ENCODE data around the gene LRIG3. TPM values are rescaled to one million over a fixed set of nuclear protein-coding genes. Genes with fewer than 3 reads are reported as not detected.

Gene LRIG3
- total and polyA plus RNA-seq, 2 donors (not counting 3 experiments of a cell fraction or from before 2014, with no cell fraction given) = 55.5 to 55.7 TPM

DNA sequence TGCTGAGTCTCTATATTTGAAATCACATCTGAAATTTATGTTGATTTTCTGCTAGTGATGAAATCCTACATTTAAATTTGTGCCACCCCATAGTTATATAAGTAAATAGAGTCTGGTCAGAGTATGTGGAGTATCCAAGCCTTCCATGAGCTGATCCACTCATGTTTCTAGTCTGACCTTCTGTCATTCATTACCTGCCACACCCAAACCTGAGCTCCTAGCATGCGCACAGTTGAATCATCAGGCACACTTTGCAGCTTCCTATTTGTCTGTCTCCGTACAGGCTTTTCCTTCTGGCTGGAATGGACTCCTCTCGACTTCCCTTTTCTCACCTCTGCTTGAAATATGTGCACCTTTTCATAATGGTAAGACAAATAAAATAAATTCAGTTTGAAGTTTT, 45.3 kb upstream of the LRIG3 start:
- Histone ChIP-seq H3K4me2 (ENCODE audit: insufficient read depth, low read length) (no peak overlapping the region), H3K4me1 (ENCODE audit: control insufficient read depth, extremely low read depth, insufficient read depth, low read length) (peaks cover 18% of the 10 kb centered on the region), H3K4me3 (replicated peaks in 1 of 3; ENCODE audit: insufficient read depth in 1 of 3, low read depth in 1 of 3, low read length in 3 of 3) (no peak overlapping the region), H3K36me3 (ENCODE audit: control insufficient read depth in 2 of 2, extremely low read depth in 1 of 2, insufficient read depth in 2 of 2, low read length in 2 of 2) (no peaks in the 10 kb centered on the region), H3K79me2 (ENCODE audit: control insufficient read depth, insufficient read depth, low read length) (no peaks in the 10 kb centered on the region), H3K9me1 (replicated peaks; ENCODE audit: control insufficient read depth, extremely low read depth, insufficient read depth, low read length) (no peaks in the 10 kb centered on the region), H3K27me3 (ENCODE audit: control insufficient read depth in 2 of 2, insufficient read depth in 2 of 2, low read length in 2 of 2) (no peaks in the 10 kb centered on the region), H3K9ac (replicated peaks; ENCODE audit: extremely low read depth, insufficient read depth, low read length) (no peak overlapping the region), H3K9me3 (replicated peaks; ENCODE audit: control insufficient read depth, insufficient read depth, low read length) (no peaks in the 10 kb centered on the region), H3K27ac (ENCODE audit: insufficient read depth, low read depth, low read length) (no peak overlapping the region), H2AFZ (ENCODE audit: low read depth, low read length) (no peak overlapping the region), H4K20me1 (replicated peaks; ENCODE audit: control insufficient read depth, extremely low read depth, insufficient read depth, low read length) (no peaks in the 10 kb centered on the region)
- DNase-seq (ENCODE audit: low read depth, low spot score) (no peak), FAIRE-seq (no peak)
- POLR2A ChIA-PET = no interaction called here
- dilution Hi-C loops (cut with MboI; ENCODE audit: extremely low pct_ligation_motif_present, low sequenced_read_pairs) = no loop called here
- CTCF ChIA-PET = no interaction called here
- TF ChIP-seq MYC (IDR thresholded peaks at IDR 0.05; ENCODE audit: low read depth, low read length) (no peak), GATA2 (IDR thresholded peaks at IDR 0.05; ENCODE audit: insufficient read depth, insufficient read length, low read depth, low read length) (no peak), FOS (IDR thresholded peaks at IDR 0.05; ENCODE audit: borderline replicate concordance, insufficient read depth, low read length) (no peak), JUN (IDR thresholded peaks at IDR 0.05; ENCODE audit: borderline replicate concordance, insufficient read depth, insufficient read length, low read depth) (no peak)
- TF ChIP-seq, protein P1, sequence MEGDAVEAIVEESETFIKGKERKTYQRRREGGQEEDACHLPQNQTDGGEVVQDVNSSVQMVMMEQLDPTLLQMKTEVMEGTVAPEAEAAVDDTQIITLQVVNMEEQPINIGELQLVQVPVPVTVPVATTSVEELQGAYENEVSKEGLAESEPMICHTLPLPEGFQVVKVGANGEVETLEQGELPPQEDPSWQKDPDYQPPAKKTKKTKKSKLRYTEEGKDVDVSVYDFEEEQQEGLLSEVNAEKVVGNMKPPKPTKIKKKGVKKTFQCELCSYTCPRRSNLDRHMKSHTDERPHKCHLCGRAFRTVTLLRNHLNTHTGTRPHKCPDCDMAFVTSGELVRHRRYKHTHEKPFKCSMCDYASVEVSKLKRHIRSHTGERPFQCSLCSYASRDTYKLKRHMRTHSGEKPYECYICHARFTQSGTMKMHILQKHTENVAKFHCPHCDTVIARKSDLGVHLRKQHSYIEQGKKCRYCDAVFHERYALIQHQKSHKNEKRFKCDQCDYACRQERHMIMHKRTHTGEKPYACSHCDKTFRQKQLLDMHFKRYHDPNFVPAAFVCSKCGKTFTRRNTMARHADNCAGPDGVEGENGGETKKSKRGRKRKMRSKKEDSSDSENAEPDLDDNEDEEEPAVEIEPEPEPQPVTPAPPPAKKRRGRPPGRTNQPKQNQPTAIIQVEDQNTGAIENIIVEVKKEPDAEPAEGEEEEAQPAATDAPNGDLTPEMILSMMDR (IDR thresholded peaks at IDR 0.05; ENCODE audit: extremely low read depth in 1 of 2, insufficient read depth in 1 of 2, low read depth in 1 of 2, low read length in 2 of 2) = no peak
- TF ChIP-seq, protein P2, sequence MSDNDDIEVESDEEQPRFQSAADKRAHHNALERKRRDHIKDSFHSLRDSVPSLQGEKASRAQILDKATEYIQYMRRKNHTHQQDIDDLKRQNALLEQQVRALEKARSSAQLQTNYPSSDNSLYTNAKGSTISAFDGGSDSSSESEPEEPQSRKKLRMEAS (IDR thresholded peaks at IDR 0.05; ENCODE audit: insufficient read depth, insufficient read length) = no peak
- intact Hi-C loops (cut with micrococcal nuclease) = no loop called here
- BruUV-seq (replicated peaks) = no TSS peak

Measured in endothelial cell of umbilical vein (primary cell).